Astrocyte (in vitro differentiated cells and primary cell): ENCODE results near the gene MMP26. TPM values are rescaled to one million over a fixed set of nuclear protein-coding genes. Genes with fewer than 3 reads are reported as not detected.

Source experiments
- DNase-seq: peaks from one replicate; pipeline ENCODE4 v3.0.0-alpha.2; 2010; ENCODE audit warnings: low read depth
- FAIRE-seq: peaks from 2 replicates; lab custom pipeline; 2011; peaks lifted over from hg19 to GRCh38; lab: Jason Lieb, UNC
- H2AFZ ChIP-seq: 2 replicates; pipeline ENCODE4 v1.6.0; 2012; ENCODE audit warnings: low read depth, low read length, inconsistent platforms
- H3K27ac ChIP-seq: 2 replicates; pipeline ENCODE4 v1.5.1; 2011; ENCODE audit warnings: low read depth, low read length, inconsistent platforms
- H3K27me3 ChIP-seq: 2 replicates; pipeline ENCODE4 v1.6.0; 2011; ENCODE audit warnings: low read length, inconsistent platforms; ENCODE audit not compliant: insufficient read depth
- H3K36me3 ChIP-seq: 2 replicates; pipeline ENCODE4 v1.5.1; 2011; ENCODE audit warnings: low read length, inconsistent platforms; ENCODE audit not compliant: insufficient read depth
- H3K4me1 ChIP-seq: 2 replicates; pipeline ENCODE4 v1.5.1; 2011; ENCODE audit warnings: low read length, inconsistent platforms; ENCODE audit not compliant: insufficient read depth
- H3K4me2 ChIP-seq: 2 replicates; pipeline ENCODE4 v1.6.0; 2012; ENCODE audit warnings: low read length, inconsistent platforms
- H3K4me3 ChIP-seq: 2 replicates; pipeline ENCODE4 v1.5.1; 2011; ENCODE audit warnings: low read depth, mild to moderate bottlenecking, low read length, inconsistent platforms; ENCODE audit not compliant: insufficient read depth
- H3K79me2 ChIP-seq: 2 replicates; pipeline ENCODE4 v1.6.0; 2012; ENCODE audit warnings: mild to moderate bottlenecking, low read length, inconsistent platforms; ENCODE audit not compliant: insufficient read depth
- H3K9ac ChIP-seq: 2 replicates; pipeline ENCODE4 v1.6.0; 2012; ENCODE audit warnings: mild to moderate bottlenecking, low read length, inconsistent platforms
- H3K9me3 ChIP-seq: 2 replicates; pipeline ENCODE4 v1.5.1; 2012; ENCODE audit warnings: low read depth, mild to moderate bottlenecking, low read length, inconsistent platforms; ENCODE audit not compliant: insufficient read depth
- H4K20me1 ChIP-seq: 2 replicates; pipeline ENCODE4 v1.6.0; 2012; ENCODE audit warnings: low read length, inconsistent platforms; ENCODE audit not compliant: insufficient read depth
- H3K27ac Mint-ChIP-seq: one replicate; pipeline ENCODE4 v1.8.0; 2021; ENCODE audit warnings: mild to moderate bottlenecking, mixed read lengths; ENCODE audit not compliant: unreplicated experiment
- H3K27me3 Mint-ChIP-seq: one replicate; pipeline ENCODE4 v1.8.0; 2021; ENCODE audit warnings: low read depth, mixed read lengths; ENCODE audit not compliant: unreplicated experiment
- H3K36me3 Mint-ChIP-seq: one replicate; pipeline ENCODE4 v1.8.0; 2021; ENCODE audit warnings: low read depth, mixed read lengths; ENCODE audit not compliant: unreplicated experiment
- H3K4me1 Mint-ChIP-seq: one replicate; pipeline ENCODE4 v1.8.0; 2021; ENCODE audit warnings: low read depth, mixed read lengths; ENCODE audit not compliant: unreplicated experiment
- H3K4me3 Mint-ChIP-seq: one replicate; pipeline ENCODE4 v1.8.0; 2021; ENCODE audit warnings: mild to moderate bottlenecking, moderate library complexity, mixed read lengths; ENCODE audit not compliant: unreplicated experiment
- H3K9me3 Mint-ChIP-seq: one replicate; pipeline ENCODE4 v1.8.0; 2021; ENCODE audit warnings: mild to moderate bottlenecking, mixed read lengths; ENCODE audit not compliant: unreplicated experiment
- CTCF ChIP-seq: IDR thresholded peaks from 2 replicates; pipeline ENCODE4 v1.5.1; 2011; ENCODE audit warnings: low read depth, mild to moderate bottlenecking, inconsistent platforms, low read length, moderate library complexity; ENCODE audit not compliant: insufficient read depth
- EZH2 ChIP-seq: IDR thresholded peaks from 2 replicates; pipeline ENCODE4 v1.6.1; 2012; ENCODE audit warnings: mild to moderate bottlenecking, low read length, inconsistent platforms; ENCODE audit not compliant: insufficient read depth
- total RNA-seq: library from RNA; stranded (reverse); gene quantifications from 2 replicates; pipeline ENCODE4 v1.2.1, GENCODE V29; 2021

MMP26 gene
- total RNA-seq, 1 donor from 2014 or later, result not detected

- no peak overlapping the region for H3K4me3 ChIP-seq
- no peak for DNase-seq
- no peaks in the 10 kb centered on the region for H3K9me3 Mint-ChIP-seq
- no peaks in the 10 kb centered on the region for H3K36me3 ChIP-seq
- H3K4me3 Mint-ChIP-seq, result no peak overlapping the region
- H3K27me3 ChIP-seq, result no peaks in the 10 kb centered on the region
- no peak for TF ChIP-seq EZH2
- TF ChIP-seq CTCF, result no peak
- H3K4me2 ChIP-seq, result no peak overlapping the region
- H3K79me2 ChIP-seq, result no peaks in the 10 kb centered on the region
- H3K36me3 Mint-ChIP-seq, result no peaks in the 10 kb centered on the region
- H3K27ac Mint-ChIP-seq, result no peak overlapping the region
- no peak for FAIRE-seq
- H3K27me3 Mint-ChIP-seq, result no peaks in the 10 kb centered on the region
- H3K27ac ChIP-seq, result no peak overlapping the region
- H3K4me1 Mint-ChIP-seq, result peaks cover 9% of the 10 kb centered on the region
- no peak overlapping the region for H2AFZ ChIP-seq
- no peaks in the 10 kb centered on the region for H3K4me1 ChIP-seq
- H3K9ac ChIP-seq, result no peak overlapping the region
- H4K20me1 ChIP-seq, result no peaks in the 10 kb centered on the region
- no peaks in the 10 kb centered on the region for H3K9me3 ChIP-seq
Observed at GRCh38 chr11:4662876-4663275, 41.7 kb upstream of the MMP26 start.

GRCh38 chr11:4664183-4664582 is 40.4 kb upstream of the MMP26 start:
- Mint-ChIP-seq H3K36me3 (no peaks in the 10 kb centered on the region), H3K4me1 (no peaks in the 10 kb centered on the region), H3K27ac (no peak overlapping the region), H3K9me3 (no peaks in the 10 kb centered on the region), H3K27me3 (no peaks in the 10 kb centered on the region), H3K4me3 (no peak overlapping the region)
- no peaks in the 10 kb centered on the region for H3K4me1 ChIP-seq
- H3K9ac ChIP-seq, result no peak overlapping the region
- no peaks in the 10 kb centered on the region for H3K9me3 ChIP-seq
- H3K36me3 ChIP-seq, result no peaks in the 10 kb centered on the region
- TF ChIP-seq EZH2 (no peak), CTCF (no peak)
- H3K4me3 ChIP-seq, result no peak overlapping the region
- no peaks in the 10 kb centered on the region for H4K20me1 ChIP-seq
- FAIRE-seq (no peak), DNase-seq (no peak)
- no peak overlapping the region for H3K27ac ChIP-seq
- H2AFZ ChIP-seq, result no peak overlapping the region
- no peaks in the 10 kb centered on the region for H3K79me2 ChIP-seq
- H3K4me2 ChIP-seq, result no peak overlapping the region
- no peaks in the 10 kb centered on the region for H3K27me3 ChIP-seq

- Histone ChIP-seq H3K4me3 (no peak overlapping the region), H3K9me3 (no peaks in the 10 kb centered on the region), H3K27me3 (no peaks in the 10 kb centered on the region), H4K20me1 (no peaks in the 10 kb centered on the region), H3K4me1 (no peaks in the 10 kb centered on the region), H3K9ac (no peak overlapping the region), H3K36me3 (no peaks in the 10 kb centered on the region), H3K27ac (no peak overlapping the region), H3K79me2 (no peaks in the 10 kb centered on the region), H3K4me2 (no peak overlapping the region), H2AFZ (no peak overlapping the region)
- no peak for DNase-seq
- Mint-ChIP-seq H3K36me3 (no peaks in the 10 kb centered on the region), H3K27ac (no peak overlapping the region), H3K9me3 (no peaks in the 10 kb centered on the region), H3K4me1 (no peaks in the 10 kb centered on the region), H3K4me3 (no peak overlapping the region), H3K27me3 (no peaks in the 10 kb centered on the region)
- FAIRE-seq, result no peak
- TF ChIP-seq EZH2 (no peak), CTCF (no peak)
Observed at GRCh38 chr11:4664786-4665185, 39.8 kb upstream of the MMP26 start.
